ENCODE measurements around the gene CIDEB. TPM values are rescaled to one million over a fixed set of nuclear protein-coding genes. Genes with fewer than 3 reads are reported as not detected.
"Not testable (repeated sequence)": the region's sequence is repeated elsewhere in the genome, so short reads cannot be mapped to it uniquely, and the experiment has no call there.

Gene CIDEB
- total RNA-seq, 4 donors from 2014 or later, result 4.6 to 13.0 (median 9.5) TPM

DNA sequence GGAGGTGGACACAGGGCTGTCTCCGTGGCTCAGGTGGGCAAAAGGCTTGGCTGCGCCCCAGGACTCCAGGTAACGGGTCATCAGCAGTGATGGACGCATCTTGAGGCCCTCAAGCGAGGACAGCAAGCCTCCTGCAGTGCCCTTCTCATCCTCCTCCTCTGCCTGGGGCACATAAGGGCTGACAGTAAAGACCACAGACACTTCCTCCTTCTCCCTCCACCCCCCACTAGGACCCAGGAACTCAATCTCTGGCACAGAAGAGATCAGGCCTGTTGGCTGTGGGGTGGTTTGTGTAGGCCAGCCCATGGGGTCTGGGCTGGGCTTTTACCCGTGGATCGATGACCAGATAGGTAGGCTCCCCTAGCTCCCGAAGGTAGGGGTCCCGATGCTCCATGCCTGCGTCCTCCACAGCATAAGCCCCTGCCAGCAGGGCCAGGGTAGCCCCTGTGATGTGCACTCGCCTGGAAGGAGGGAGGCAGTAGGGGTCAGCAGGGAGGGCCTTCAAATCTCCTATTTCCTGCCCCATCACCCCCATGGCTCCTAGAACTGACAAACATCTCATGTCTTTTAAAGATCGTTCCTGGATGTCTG lies 21.4 kb upstream of the CIDEB start:
- DNase-seq, result no peak
- 92% methylated on average over 12 of the region's 12 CpGs for WGBS, 2 donors
- H3K36me3 ChIP-seq, result no peaks in the 10 kb centered on the region

DNA sequence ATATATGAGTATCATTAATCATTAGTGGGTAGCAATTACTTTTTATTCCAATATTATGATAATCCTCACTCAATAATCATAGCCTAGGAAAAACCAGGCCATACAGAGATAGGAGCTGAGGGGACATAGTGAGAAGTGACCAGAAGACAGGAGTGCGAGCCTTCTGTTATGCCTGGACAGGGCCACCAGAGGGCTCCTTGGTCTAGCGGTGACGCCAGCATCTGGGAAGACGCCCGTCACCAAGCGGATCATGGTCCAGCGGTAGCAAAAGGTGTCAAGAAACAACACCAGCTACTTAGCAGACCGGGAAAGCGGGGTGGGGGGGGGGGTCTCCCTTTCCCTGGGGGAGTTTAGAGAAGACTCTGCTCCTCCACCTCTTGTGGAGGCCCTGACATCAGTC lies 20.1 kb upstream of the CIDEB start:
- intact Hi-C loops (cut with DNase I), result not testable (repeated sequence)
- 2 to 18% methylated on average over 9 of the region's 9 CpGs for WGBS, 2 donors

More for the DNA sequence above, 21.4 kb upstream of the CIDEB start:
- no peak overlapping the region for H3K4me3 ChIP-seq (replicated peaks in 1 of 3)
- H3K4me1 ChIP-seq, result peaks cover 17 to 24% of the 10 kb centered on the region in 2 donors
- no peak overlapping the region for H3K27ac ChIP-seq
- TF ChIP-seq CTCF (IDR thresholded peaks at IDR 0.05), result no peak
- no peak for TF ChIP-seq POLR2A (IDR thresholded peaks at IDR 0.05)
- intact Hi-C loops (cut with DNase I), result no loop called here
- no peaks in the 10 kb centered on the region for H3K27me3 ChIP-seq
- no peaks in the 10 kb centered on the region for H3K9me3 ChIP-seq

DNA sequence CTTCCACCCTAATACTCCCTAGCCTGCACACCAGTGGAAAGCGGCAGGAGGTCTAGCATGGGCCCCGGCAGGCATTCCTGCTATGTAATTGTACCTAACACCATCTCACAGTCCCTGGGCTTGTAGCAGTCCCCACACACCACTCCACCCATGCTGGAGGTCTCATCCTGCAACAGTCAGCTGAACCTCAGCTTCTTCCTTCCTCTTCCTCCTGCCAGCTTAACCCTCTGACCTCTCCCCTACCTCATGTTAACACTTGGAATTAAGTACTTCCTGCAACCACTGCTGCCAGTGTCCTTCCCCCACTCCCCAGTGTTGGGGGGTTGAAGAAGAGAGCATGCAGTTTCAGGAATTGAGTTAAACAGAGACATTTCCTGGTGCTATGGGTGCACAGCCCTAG lies 19.5 kb upstream of the CIDEB start:
- no peak overlapping the region for H3K27ac ChIP-seq
- WGBS, 2 donors, result 85 to 92% methylated on average over 2 of the region's 2 CpGs
- H3K27me3 ChIP-seq, result no peaks in the 10 kb centered on the region
- no peak overlapping the region for H3K4me3 ChIP-seq (replicated peaks in 1 of 3)
- H3K4me1 ChIP-seq, result peaks cover 5% of the 10 kb centered on the region in 2 donors
- intact Hi-C loops (cut with DNase I), result no loop called here
- no peak for TF ChIP-seq POLR2A (IDR thresholded peaks at IDR 0.05)
- TF ChIP-seq CTCF (IDR thresholded peaks at IDR 0.05), result no peak
- H3K36me3 ChIP-seq, result no peaks in the 10 kb centered on the region
- no peak for DNase-seq
- no peaks in the 10 kb centered on the region for H3K9me3 ChIP-seq

More for the DNA sequence above, 20.1 kb upstream of the CIDEB start:
- H3K9me3 ChIP-seq; H3K4me3 ChIP-seq (replicated peaks in 1 of 3); H3K27me3 ChIP-seq; H3K27ac ChIP-seq; H3K36me3 ChIP-seq: not testable (repeated sequence)
- TF ChIP-seq CTCF (IDR thresholded peaks at IDR 0.05), result peak; percentile 42 to 80 (median 66)
- peak; percentile 60 to 69 for DNase-seq
- peaks cover 11% of the 10 kb centered on the region in 2 donors for H3K4me1 ChIP-seq

DNA sequence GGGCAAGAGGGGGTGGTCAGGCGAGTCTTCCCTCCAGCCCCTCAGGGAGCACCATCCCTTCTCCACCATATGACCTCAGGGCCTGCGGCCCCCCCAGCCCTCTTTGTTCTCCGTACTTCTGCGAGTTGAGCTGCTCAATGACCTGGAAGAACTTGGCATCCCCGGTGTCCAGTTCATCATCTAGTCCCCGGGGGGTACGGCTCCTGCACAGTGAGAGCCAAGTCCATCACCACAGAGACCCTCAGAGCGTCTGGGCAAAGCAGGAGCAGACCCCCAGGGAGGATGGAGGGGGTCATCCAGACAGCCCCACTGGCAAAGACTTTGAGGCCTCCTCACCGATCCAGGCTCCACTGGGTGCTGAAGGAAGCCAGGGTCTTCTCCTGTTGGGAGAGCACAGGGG lies 18.2 kb upstream of the CIDEB start:
- no peak for DNase-seq
- intact Hi-C loops (cut with DNase I), result no loop called here
- no peak overlapping the region for H3K4me3 ChIP-seq (replicated peaks in 1 of 3)
- no peaks in the 10 kb centered on the region for H3K4me1 ChIP-seq
- H3K27ac ChIP-seq, result no peak overlapping the region
- H3K27me3 ChIP-seq, result no peaks in the 10 kb centered on the region
- H3K36me3 ChIP-seq, result no peaks in the 10 kb centered on the region
- WGBS, 2 donors, result 67 to 77% methylated on average over 9 of the region's 9 CpGs
- TF ChIP-seq POLR2A (IDR thresholded peaks at IDR 0.05), result no peak
- no peak for TF ChIP-seq CTCF (IDR thresholded peaks at IDR 0.05)
- H3K9me3 ChIP-seq, result no peaks in the 10 kb centered on the region

DNA sequence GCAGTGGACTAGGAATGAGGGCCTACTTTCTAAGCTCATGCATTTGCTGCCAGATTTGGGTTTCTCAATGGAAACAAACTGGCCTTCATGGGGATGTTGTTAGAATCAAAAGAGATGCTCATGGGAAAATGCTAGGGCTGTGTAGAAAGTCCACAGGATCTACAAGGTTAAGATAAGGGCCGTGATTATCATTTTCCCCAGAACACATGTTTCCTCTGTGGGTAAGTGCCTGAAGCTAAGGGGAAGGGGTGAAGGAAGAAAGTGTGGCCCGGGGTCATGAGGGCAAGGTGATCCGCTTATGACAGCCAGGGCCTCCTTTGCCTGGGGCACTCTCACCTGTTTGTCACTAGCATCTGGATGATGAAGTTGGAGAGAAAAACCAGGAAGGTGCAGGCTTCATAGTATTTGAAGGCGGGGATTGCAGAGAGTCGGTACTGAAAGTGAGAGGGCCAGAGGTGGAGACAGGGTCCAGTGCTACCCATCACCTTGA lies 17.3 kb upstream of the CIDEB start:
- no peaks in the 10 kb centered on the region for H3K36me3 ChIP-seq
- 89% methylated on average over 5 of the region's 5 CpGs for WGBS, 2 donors

More for the DNA sequence above, 17.3 kb upstream of the CIDEB start:
- H3K9me3 ChIP-seq, result no peaks in the 10 kb centered on the region
- H3K4me1 ChIP-seq, result no peaks in the 10 kb centered on the region
- intact Hi-C loops (cut with DNase I), result no loop called here
- H3K4me3 ChIP-seq (replicated peaks in 1 of 3), result no peak overlapping the region
- H3K27ac ChIP-seq, result no peak overlapping the region
- no peak for DNase-seq
- TF ChIP-seq CTCF (IDR thresholded peaks at IDR 0.05), result no peak
- no peak for TF ChIP-seq POLR2A (IDR thresholded peaks at IDR 0.05)
- no peaks in the 10 kb centered on the region for H3K27me3 ChIP-seq

All from thyroid gland (tissue), 4 donors.